ENCODE results near the gene ESYT1. TPM values are rescaled to one million over a fixed set of nuclear protein-coding genes. Genes with fewer than 3 reads are reported as not detected.

ESYT1 gene
- total and polyA plus RNA-seq, 9 of the 15 experiments (the other 6 are each of a cell fraction or from before 2014, with no cell fraction given): 132 to 420 (median 164) TPM

DNA sequence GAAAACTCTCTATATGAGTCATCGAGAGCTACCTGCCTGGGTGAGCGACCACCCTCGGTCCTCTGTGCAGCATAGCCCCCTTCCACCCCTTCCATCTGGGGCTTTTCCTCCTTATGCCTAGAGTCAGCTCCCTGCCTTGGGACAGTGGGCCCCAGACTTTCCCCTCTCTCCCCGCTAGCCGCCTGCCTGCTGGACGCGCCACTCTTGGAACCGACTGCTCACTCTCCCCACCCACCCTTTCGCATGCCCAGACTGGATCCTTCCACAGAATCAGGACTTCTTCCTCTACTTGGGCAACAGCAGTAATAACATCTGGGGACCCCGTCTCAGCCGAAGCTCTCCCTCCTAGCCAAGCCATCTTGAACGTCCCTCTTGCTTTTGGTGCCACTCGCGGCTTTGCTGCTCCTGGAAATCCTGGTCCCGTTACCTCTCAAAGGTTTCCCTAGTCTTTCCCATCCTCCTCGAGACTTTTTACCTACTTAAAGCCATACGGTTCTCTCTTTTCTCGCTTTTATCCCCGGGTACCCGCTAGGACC, 671 bp downstream of the ESYT1 start (continued):
- TF ChIP-seq, protein P1, sequence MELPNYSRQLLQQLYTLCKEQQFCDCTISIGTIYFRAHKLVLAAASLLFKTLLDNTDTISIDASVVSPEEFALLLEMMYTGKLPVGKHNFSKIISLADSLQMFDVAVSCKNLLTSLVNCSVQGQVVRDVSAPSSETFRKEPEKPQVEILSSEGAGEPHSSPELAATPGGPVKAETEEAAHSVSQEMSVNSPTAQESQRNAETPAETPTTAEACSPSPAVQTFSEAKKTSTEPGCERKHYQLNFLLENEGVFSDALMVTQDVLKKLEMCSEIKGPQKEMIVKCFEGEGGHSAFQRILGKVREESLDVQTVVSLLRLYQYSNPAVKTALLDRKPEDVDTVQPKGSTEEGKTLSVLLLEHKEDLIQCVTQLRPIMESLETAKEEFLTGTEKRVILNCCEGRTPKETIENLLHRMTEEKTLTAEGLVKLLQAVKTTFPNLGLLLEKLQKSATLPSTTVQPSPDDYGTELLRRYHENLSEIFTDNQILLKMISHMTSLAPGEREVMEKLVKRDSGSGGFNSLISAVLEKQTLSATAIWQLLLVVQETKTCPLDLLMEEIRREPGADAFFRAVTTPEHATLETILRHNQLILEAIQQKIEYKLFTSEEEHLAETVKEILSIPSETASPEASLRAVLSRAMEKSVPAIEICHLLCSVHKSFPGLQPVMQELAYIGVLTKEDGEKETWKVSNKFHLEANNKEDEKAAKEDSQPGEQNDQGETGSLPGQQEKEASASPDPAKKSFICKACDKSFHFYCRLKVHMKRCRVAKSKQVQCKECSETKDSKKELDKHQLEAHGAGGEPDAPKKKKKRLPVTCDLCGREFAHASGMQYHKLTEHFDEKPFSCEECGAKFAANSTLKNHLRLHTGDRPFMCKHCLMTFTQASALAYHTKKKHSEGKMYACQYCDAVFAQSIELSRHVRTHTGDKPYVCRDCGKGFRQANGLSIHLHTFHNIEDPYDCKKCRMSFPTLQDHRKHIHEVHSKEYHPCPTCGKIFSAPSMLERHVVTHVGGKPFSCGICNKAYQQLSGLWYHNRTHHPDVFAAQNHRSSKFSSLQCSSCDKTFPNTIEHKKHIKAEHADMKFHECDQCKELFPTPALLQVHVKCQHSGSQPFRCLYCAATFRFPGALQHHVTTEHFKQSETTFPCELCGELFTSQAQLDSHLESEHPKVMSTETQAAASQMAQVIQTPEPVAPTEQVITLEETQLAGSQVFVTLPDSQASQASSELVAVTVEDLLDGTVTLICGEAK (IDR thresholded peaks at IDR 0.05): peak; percentile 27; the same call in 1 of the 2 replicates
- TF ChIP-seq, protein P1 (CRISPR knock-in tag; IDR thresholded peaks at IDR 0.05): no peak

All from K562 (cell line).